HG03095 (cell line): ENCODE results near the gene CLEC18A.
"Not testable (repeated sequence)": the region's sequence is repeated elsewhere in the genome, so short reads cannot be mapped to it uniquely, and the experiment has no call there.

Experiments
- ATAC-seq: cut with Tn5 transposase; IDR thresholded peaks from one replicate; pipeline ENCODE4 v1.9.1; 2021; ENCODE audit warnings: moderate library complexity; ENCODE audit not compliant: unreplicated experiment

The CLEC18A gene

DNA sequence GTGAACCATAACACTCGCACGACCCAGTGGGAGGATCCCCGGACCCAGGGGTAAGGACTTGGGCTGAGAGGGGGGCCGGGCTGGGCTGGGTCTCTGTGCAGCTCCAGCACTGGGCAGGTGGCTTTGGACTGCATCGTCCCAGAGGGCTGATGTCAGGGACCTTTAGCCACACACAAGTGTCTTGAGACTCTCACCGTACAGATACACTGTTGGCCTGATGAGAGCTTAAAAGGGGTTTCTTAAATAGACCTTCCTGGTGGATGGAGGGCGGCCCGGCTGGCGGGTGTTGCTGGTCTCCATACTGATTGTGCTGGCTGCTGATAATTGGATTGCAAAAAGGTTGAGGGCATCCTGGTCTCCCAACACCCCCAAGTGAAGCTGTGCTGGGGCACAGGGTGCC is 21.7 kb upstream of the CLEC18A start:
- no peak for ATAC-seq

- ATAC-seq: no peak
Measured at GRCh38 chr16:69930117-69930776, 20.9 kb upstream of the CLEC18A start.

DNA sequence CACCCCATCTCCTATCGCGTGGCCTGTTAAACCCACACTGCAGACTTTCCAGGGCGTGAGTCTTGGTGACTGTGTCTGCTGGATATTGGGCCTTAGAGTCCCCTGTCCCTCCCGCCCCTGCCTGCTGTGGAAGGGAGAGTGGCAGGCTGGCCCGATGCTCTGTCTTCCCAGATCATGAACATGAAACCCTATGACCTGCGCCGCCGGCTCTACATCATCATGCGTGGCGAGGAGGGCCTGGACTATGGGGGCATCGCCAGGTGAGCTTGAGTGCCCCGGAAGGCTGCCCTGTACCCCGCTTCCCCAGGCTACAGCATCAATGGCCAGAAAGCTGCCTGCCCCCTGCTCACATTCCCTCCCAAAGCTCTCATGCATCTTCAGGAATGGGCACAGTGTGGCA is 19.5 kb upstream of the CLEC18A start:
- ATAC-seq: no peak

GRCh38 chr16:69932228-69932627 is 18.9 kb upstream of the CLEC18A start:
- ATAC-seq: no peak

DNA sequence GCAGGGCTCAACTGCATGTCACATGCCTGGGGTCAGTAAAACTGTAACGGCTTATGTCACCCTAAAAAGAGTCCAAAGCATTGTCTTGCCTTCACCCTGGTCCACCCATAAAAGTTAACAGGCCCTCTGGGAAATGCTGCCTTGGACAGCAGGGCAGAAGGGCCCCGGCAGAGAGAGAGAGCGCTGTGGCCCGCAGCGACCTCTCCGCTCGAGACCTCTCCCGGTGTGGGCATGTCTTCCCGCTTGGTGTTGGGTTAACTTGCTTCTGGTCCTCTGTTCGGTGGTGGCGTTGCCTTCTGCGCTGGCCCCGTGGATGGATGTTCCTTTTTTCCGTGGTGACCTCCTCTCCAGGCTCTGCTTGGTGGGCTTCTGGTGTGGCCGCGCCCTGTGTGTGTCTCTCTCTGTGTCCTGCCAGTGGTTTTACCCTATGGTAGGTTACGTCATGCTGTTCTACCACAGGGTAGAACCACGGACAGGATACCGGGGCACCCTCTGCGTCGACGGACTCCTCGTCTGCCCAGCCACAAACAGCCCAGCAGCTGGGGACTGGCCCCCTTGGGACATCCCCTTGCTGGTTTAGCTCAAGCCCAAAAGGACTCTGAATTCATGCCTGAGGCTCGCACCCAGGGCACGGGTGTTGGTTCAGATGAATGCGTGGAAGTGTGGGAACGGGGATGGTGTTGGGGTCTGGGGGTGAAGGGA is 18.3 kb upstream of the CLEC18A start:
- no peak for ATAC-seq

DNA sequence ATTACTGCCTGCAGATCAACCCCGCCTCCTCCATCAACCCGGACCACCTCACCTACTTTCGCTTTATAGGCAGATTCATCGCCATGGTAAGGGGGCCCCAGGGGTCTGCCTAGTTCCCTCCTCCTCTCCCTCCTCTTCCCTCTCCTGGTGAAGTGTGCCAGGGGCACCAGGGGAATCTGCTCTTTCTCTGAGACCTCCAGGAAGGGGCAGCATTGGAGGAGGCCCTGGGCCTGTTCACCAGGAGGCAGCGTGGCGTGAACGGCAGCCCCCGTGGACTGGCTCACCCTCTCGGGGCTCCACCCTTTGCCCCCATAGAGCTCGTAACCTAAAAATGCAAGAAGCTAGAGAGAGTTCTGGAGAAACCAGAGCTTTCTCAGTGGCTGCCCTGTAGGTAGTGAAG is 17.1 kb upstream of the CLEC18A start:
- no peak for ATAC-seq

GRCh38 chr16:69934751-69935150 is 16.4 kb upstream of the CLEC18A start:
- ATAC-seq: no peak

- no peak for ATAC-seq
Measured at GRCh38 chr16:69935278-69935711, 15.8 kb upstream of the CLEC18A start.

DNA sequence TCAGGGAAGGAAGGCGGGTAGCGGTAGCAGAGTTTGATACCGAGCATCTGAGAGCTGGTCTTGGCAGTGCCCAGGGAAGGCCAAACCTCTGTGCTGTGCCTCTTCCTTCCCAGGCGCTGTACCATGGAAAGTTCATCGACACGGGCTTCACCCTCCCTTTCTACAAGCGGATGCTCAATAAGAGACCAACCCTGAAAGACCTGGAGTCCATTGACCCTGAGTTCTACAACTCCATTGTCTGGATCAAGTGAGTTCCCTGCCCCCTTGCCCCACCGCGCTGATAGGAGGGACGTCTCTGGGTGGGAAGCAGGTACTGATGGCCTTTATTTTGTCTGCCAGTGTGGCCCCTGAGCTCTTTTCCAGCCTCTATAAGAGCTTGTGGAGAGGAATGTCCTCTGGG is 15.4 kb upstream of the CLEC18A start:
- no peak for ATAC-seq

DNA sequence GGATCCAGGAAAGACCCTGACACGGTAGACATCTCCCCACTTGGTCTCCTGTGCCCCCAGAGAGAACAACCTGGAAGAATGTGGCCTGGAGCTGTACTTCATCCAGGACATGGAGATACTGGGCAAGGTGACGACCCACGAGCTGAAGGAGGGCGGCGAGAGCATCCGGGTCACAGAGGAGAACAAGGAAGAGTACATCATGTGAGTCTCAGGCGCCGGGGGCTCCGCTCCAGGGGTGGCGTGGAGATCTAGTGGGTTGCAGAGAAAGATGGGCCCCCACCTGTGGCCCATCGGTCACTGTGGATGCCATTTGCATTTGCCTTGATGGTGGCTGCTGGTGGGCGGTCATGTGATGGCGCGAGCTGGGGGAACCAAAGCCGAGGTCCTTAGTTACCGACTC is 14.9 kb upstream of the CLEC18A start:
- ATAC-seq: no peak

- no peak for ATAC-seq
Measured at GRCh38 chr16:69936751-69937211, 14.4 kb upstream of the CLEC18A start.

DNA sequence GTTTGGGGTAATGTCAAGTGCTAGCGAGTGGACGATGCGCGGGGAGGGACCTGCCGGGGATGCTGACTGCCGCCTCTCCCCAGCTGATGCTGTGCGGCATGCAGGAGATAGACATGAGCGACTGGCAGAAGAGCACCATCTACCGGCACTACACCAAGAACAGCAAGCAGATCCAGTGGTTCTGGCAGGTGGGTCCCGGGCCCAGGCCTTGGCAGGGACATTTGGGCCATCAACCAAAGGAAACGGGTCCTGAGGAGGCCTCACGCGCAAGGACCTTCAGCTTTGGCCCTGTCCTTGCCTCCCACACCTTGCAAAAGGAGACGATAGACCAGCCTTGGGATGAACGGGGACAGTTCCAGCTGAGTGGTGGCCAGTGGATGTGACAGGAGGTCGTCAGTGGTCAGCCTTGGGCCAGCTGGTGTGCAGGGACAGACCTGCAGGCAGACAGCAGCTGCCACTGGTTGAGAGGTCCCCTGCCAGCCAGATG is 13.6 kb upstream of the CLEC18A start:
- no peak for ATAC-seq

GRCh38 chr16:69938981-69939820 is 11.9 kb upstream of the CLEC18A start:
- no peak for ATAC-seq

DNA sequence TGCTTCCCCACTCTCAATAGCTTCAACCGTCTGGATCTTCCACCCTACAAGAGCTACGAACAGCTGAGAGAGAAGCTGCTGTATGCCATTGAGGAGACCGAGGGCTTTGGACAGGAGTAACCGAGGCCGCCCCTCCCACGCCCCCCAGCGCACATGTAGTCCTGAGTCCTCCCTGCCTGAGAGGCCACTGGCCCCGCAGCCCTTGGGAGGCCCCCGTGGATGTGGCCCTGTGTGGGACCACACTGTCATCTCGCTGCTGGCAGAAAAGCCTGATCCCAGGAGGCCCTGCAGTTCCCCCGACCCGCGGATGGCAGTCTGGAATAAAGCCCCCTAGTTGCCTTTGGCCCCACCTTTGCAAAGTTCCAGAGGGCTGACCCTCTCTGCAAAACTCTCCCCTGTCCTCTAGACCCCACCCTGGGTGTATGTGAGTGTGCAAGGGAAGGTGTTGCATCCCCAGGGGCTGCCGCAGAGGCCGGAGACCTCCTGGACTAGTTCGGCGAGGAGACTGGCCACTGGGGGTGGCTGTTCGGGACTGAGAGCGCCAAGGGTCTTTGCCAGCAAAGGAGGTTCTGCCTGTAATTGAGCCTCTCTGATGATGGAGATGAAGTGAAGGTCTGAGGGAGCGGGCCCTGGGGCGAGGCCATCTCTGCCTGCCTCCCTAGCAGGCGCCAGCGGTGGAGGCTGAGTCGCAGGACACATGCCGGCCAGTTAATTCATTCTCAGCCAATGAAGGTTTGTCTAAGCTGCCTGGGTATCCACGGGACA is 11.1 kb upstream of the CLEC18A start:
- ATAC-seq: no peak

GRCh38 chr16:69940676-69941075 is 10.5 kb upstream of the CLEC18A start:
- ATAC-seq: no peak

GRCh38 chr16:69941251-69942098 is 9.7 kb upstream of the CLEC18A start:
- no peak for ATAC-seq

DNA sequence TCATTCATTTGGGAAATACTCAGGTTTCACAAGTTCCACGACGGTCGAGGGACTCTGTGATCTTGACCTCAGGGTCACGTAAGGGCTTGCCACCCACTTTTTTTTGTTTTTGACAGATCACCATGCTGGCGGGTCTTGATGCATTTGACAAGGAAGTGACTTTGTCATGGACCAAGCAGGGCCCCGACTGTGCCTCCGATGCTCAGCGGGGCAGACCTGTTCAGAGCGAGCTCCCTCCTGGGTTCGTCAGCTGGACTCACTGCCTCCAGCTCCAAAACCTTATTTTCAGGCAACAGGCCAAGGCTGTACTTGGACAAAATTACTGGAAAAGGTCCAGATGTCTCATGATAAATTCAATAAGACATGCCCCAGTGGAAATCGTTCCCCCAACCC is 9.0 kb upstream of the CLEC18A start:
- ATAC-seq: no peak

- ATAC-seq: no peak
Measured at GRCh38 chr16:69942627-69943170, 8.4 kb upstream of the CLEC18A start.

DNA sequence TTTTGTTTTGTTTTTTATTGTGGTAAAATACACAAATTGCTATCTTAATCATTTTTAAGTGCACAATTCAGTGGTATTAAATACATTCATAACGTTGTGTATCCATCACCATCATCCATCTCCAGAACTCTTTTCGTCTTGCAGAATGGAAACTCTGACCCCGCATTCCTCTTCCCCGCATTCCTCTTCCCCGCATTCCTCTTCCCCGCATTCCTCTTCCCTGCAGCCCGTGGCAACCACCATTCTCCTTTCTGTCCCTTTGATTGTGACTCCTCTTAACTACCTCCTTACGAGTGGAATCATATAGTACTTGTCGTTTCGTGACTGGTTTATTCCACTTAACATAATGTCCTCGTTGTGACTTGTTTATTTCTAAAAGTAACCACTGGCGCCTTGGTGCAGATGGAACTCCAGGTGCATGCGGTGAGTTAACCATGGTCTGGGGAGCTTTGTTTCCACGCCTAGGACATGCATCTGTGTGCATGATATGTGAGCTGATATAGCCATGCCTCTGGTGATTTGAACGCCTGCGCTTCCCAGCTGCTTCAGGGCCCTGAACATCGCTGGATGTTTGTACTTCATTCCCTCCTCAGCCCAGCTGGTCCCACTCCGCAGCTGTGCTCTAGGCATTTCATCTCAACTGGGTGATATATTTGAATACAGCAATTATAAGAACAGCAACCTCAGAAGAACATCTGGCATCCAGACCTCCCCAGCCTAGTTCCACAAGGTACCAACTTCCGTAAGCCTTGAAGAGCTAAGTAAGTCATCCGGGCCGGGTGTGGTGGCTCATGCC is 7.7 kb upstream of the CLEC18A start:
- not testable (repeated sequence) for ATAC-seq
